HepG2 (cell line): Measurements from ENCODE around the gene PDLIM5. TPM values are rescaled to one million over a fixed set of nuclear protein-coding genes. Genes with fewer than 3 reads are reported as not detected.

Source experiments
- ATF1 ChIP-seq: IDR thresholded peaks from 2 replicates; pipeline ENCODE4 v1.6.1; 2016; ENCODE audit warnings: mild to moderate bottlenecking, control low read depth
- E2F1 ChIP-seq: sonication (generic); formaldehyde crosslinking; IDR thresholded peaks from 2 replicates; pipeline ENCODE4 v1.5.0; 2020; ENCODE audit warnings: missing genetic modification reagents
- HOMEZ ChIP-seq: IDR thresholded peaks from 2 replicates; pipeline ENCODE4 v1.6.1; 2016; ENCODE audit warnings: low read depth
- KDM6A ChIP-seq: IDR thresholded peaks from 2 replicates; pipeline ENCODE4 v1.6.1; 2016; ENCODE audit warnings: low read depth
- MAFF ChIP-seq: IDR thresholded peaks from 2 replicates; pipeline ENCODE4 v1.6.1; 2011; ENCODE audit warnings: low read depth, low read length, improper control_type of control experiment
- MAZ ChIP-seq, 2 experiments: sonication (generic) in 1 of 2; formaldehyde crosslinking in 1 of 2; IDR thresholded peaks; 2 replicates each; pipeline versions ENCODE4 v1.5.0 to v1.6.1; 2012 to 2020; ENCODE audit warnings: low read depth in 2 of 2, mild to moderate bottlenecking in 2 of 2, borderline replicate concordance in 1 of 2, improper control_type of control experiment in 1 of 2, low read length in 1 of 2, missing genetic modification reagents in 1 of 2, moderate library complexity in 1 of 2
- RERE ChIP-seq: IDR thresholded peaks from 2 replicates; pipeline ENCODE4 v1.6.1; 2016; ENCODE audit warnings: low read depth, missing genetic modification reagents, missing compliant biosample characterization
- ZBTB10 ChIP-seq: sonication (generic); formaldehyde crosslinking; IDR thresholded peaks from 2 replicates; pipeline ENCODE4 v1.4.0; 2020; ENCODE audit warnings: missing genetic modification reagents, borderline replicate concordance
- ZBTB43 ChIP-seq: sonication (generic); formaldehyde crosslinking; conservative IDR thresholded peaks from 2 replicates; pipeline ENCODE4 v1.4.0; 2020; ENCODE audit warnings: missing genetic modification reagents
- ZNF251 ChIP-seq: sonication (generic); formaldehyde crosslinking; IDR thresholded peaks from 2 replicates; pipeline ENCODE4 v1.9.0; 2021; ENCODE audit warnings: mild to moderate bottlenecking, missing genetic modification reagents
- ZNF333 ChIP-seq: sonication (generic); formaldehyde crosslinking; IDR thresholded peaks from 2 replicates; pipeline ENCODE4 v1.4.0; 2020; ENCODE audit warnings: mild to moderate bottlenecking, missing genetic modification reagents, borderline replicate concordance
- ZNF546 ChIP-seq: sonication (generic); formaldehyde crosslinking; conservative IDR thresholded peaks from 2 replicates; pipeline ENCODE4 v1.8.1; 2023; ENCODE audit warnings: mild to moderate bottlenecking, missing genetic modification reagents
- ZNF710 ChIP-seq: sonication (generic); formaldehyde crosslinking; IDR thresholded peaks from 2 replicates; pipeline ENCODE4 v1.5.0; 2020; ENCODE audit warnings: mild to moderate bottlenecking, missing genetic modification reagents, borderline replicate concordance
- ZNF746 ChIP-seq: sonication (generic); formaldehyde crosslinking; IDR thresholded peaks from 2 replicates; pipeline ENCODE4 v1.8.0; 2022; ENCODE audit warnings: mild to moderate bottlenecking, missing genetic modification reagents
- polyA plus RNA-seq, 8 experiments: library from polyadenylated mRNA; depleted of rRNA in 3 of 8; stranded (reverse) in 7 of 8; unstranded in 1 of 8; fragments of >200 nt; fragmentation: Illumina TruSeq in 4 of 8; extraction: Trizol in 4 of 8; gene quantifications; 2 replicates each; pipeline versions ENCODE4 v1.2.1 to v1.2.3, GENCODE V29; 2011 to 2016; ENCODE audit warnings: low read depth in 4 of 8, missing spikeins in 1 of 8, mixed read lengths in 1 of 8; ENCODE audit not compliant: insufficient read depth in 1 of 8
- total RNA-seq, 5 experiments: library from RNA; depleted of rRNA; stranded (reverse); fragments of >200 nt; fragmentation: Illumina TruSeq; extraction: Trizol; gene quantifications; 2 replicates each; pipeline ENCODE4 v1.2.3, GENCODE V29; 2016; ENCODE audit warnings: low read depth in 1 of 5

PDLIM5 gene
- total and polyA plus RNA-seq, 2 of the 13 experiments (the other 11 are each of a cell fraction or from before 2014, with no cell fraction given) = 52.8 to 119 TPM

- TF ChIP-seq ZNF746 (no peak), RERE (CRISPR knock-in tag) (no peak), ZBTB43 (0 out of 2 replicates have a peak, but pooled peaks have one; percentile 49), E2F1 (CRISPR knock-in tag) (no peak), ATF1 (CRISPR knock-in tag) (0 out of 2 replicates have a peak, but pooled peaks have one; percentile 37), MAFF (no peak), KDM6A (CRISPR knock-in tag) (no peak), ZNF333 (CRISPR knock-in tag) (no peak), ZNF251 (CRISPR knock-in tag) (no peak), ZBTB10 (CRISPR knock-in tag) (no peak), ZNF710 (CRISPR knock-in tag) (peak; percentile 69; the same call in 1 of the 2 replicates), HOMEZ (0 out of 2 replicates have a peak, but pooled peaks have one; percentile 13), MAZ (IDR thresholded peaks at IDR 0.05; ENCODE audit: borderline replicate concordance, low read depth, low read length) (no peak), MAZ (CRISPR knock-in tag; IDR thresholded peaks at IDR 0.05; ENCODE audit: low read depth) (no peak), ZNF546 (CRISPR knock-in tag) (no peak)
Measured at GRCh38 chr4:94412658-94413038, 39.1 kb upstream of the PDLIM5 start (continued).
